Measurements from ENCODE around the gene SMIM29. TPM values are rescaled to one million over a fixed set of nuclear protein-coding genes. Genes with fewer than 3 reads are reported as not detected.
"Not testable (repeated sequence)": the region's sequence is repeated elsewhere in the genome, so short reads cannot be mapped to it uniquely, and the experiment has no call there.

SMIM29 gene
- total RNA-seq, 6 experiments from 2014 or later = 5.0 to 13.4 (median 8.8) TPM

- no peaks in the 10 kb centered on the region for H3K36me3 ChIP-seq
- no peaks in the 10 kb centered on the region for H3K27me3 ChIP-seq
- intact Hi-C loops (cut with DNase I) = no loop called here
- ATAC-seq = no peak
- H3K4me1 ChIP-seq = no peaks in the 10 kb centered on the region
- TF ChIP-seq CTCF (IDR thresholded peaks at IDR 0.05) = no peak
- no peak for TF ChIP-seq POLR2A (IDR thresholded peaks at IDR 0.05)
- no peak overlapping the region for H3K4me3 ChIP-seq
- H3K27ac ChIP-seq = no peak overlapping the region
- no peaks in the 10 kb centered on the region for H3K9me3 ChIP-seq
- no peak for DNase-seq
- 81% methylated on average over 13 of the region's 17 CpGs for WGBS (ENCODE audit: insufficient coverage, low coverage, low lambda C conversion rate, missing lambda C conversion rate)
These were observed 11.9 kb upstream of the SMIM29 start for GRCh38 chr6:34260576-34261267.

GRCh38 chr6:34259529-34260069, 10.8 kb upstream of the SMIM29 start:
- H3K4me3 ChIP-seq = no peak overlapping the region
- H3K4me1 ChIP-seq = no peaks in the 10 kb centered on the region
- no peaks in the 10 kb centered on the region for H3K27me3 ChIP-seq
- ATAC-seq (no peak), DNase-seq (no peak)
- TF ChIP-seq CTCF (IDR thresholded peaks at IDR 0.05) (no peak), POLR2A (IDR thresholded peaks at IDR 0.05) (no peak)
- H3K9me3 ChIP-seq = no peaks in the 10 kb centered on the region
- H3K27ac ChIP-seq = no peak overlapping the region
- no peaks in the 10 kb centered on the region for H3K36me3 ChIP-seq
- intact Hi-C loops (cut with DNase I) = no loop called here
- WGBS (ENCODE audit: insufficient coverage, low coverage, low lambda C conversion rate, missing lambda C conversion rate) = 88% methylated on average over 5 of the region's 6 CpGs

- H3K27ac ChIP-seq; H3K4me3 ChIP-seq; intact Hi-C loops (cut with DNase I); DNase-seq; H3K36me3 ChIP-seq; H3K9me3 ChIP-seq; H3K27me3 ChIP-seq; ATAC-seq: not testable (repeated sequence)
- H3K4me1 ChIP-seq = peaks cover 0 to 12% (median 0%) of the 10 kb centered on the region in 4 donors
- 47% methylated on average over 2 of the region's 2 CpGs for WGBS (ENCODE audit: insufficient coverage, low coverage, low lambda C conversion rate, missing lambda C conversion rate)
These were observed 3.6 kb upstream of the SMIM29 start for GRCh38 chr6:34252395-34252794.

- Histone ChIP-seq H3K4me3 (peak overlapping the region; percentile 64 to 84 (median 66)), H3K9me3 (no peaks in the 10 kb centered on the region), H3K27ac (peak overlapping the region; percentile 53 to 92 (median 87)), H3K4me1 (peaks cover 0 to 12% (median 0%) of the 10 kb centered on the region in 4 donors), H3K36me3 (no peaks in the 10 kb centered on the region), H3K27me3 (no peaks in the 10 kb centered on the region)
- WGBS (ENCODE audit: insufficient coverage, low coverage, low lambda C conversion rate, missing lambda C conversion rate) = 29% methylated on average over 12 of the region's 18 CpGs
- intact Hi-C loops (cut with DNase I) = loop anchor here (5.0 to 10.0 kb wide), 2 partner anchors 165 to 168 kb away; no protein-coding TSS in a partner anchor
- ATAC-seq (peak; percentile 23 to 55 (median 42)), DNase-seq (no peak)
- TF ChIP-seq CTCF (IDR thresholded peaks at IDR 0.05) (no peak), POLR2A (IDR thresholded peaks at IDR 0.05) (no peak)
These were observed 859 bp upstream of the SMIM29 start for GRCh38 chr6:34249469-34250261.
